ENCODE results near the gene ANAPC2.

ANAPC2 gene

DNA sequence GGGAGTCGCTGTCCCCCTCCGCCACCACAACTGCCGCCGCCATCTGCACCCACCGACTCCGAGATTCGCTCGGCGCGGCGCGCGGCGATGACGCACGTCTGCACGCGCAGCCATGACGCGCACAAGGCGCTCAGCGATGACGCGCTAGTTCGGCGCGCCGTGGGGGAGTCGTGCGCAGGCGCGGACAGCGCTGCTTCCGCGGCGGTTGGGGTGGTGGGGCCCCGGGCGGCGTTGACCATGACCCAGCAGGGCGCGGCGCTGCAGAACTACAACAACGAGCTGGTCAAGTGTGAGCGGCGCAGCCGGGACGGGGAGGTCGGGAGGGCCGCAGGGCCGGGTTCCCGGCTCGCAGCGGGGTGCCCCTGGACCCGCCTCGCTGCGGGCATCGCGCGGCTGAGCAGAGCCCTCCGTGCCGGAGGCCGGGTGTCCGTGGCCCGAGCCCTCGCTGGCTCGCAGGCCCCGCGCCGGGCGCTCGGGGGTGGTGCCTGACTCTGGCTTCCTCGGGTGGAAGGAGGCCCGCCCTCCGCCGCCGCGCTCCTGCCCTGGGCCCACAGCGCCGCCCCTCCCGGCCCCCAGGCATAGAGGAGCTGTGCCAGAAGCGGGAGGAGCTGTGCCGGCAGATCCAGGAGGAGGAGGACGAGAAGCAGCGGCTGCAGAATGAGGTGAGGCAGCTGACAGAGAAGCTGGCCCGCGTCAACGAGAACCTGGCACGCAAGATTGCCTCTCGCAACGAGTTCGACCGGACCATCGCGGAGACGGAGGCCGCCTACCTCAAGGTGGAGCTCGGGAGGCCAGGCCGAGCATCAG, at the start of gene ANAPC2, which contains the start of gene SSNA1:
Gene ANAPC2, minus strand, starts transcription at position 71 of the 807 bp plus-strand sequence. Its CDS starts 28 bp downstream, at position 43.
Gene SSNA1, plus strand, starts transcription at position 187 of the 807 bp plus-strand sequence. Its CDS starts 51 bp downstream, at position 238.
- DNase-seq (ENCODE audit: low read depth): peak; percentile 63

DNA sequence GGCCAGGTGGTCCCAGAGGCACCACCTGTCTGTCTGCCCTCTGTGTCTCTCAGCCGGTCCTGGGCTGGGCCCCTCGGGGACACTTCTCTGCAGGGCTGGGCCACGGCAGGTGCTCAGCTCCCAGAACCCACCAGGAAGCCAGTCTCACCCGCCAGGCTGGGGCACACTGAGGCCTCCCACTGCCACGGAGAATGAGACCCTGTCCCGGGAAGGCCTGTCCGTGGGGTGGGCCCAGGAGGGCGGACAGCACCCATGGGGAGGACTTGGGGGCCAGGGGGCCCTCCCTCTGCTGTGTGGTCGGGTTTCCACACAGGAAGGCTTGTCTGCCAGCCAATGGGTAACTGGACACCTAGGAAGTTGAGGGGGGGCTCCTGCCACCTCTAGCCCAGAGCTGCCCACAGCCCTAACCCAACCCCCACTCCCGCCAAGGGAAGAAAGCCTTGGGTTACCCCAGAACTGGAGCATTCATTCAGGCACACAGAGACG, 48.6 kb upstream of the ANAPC2 start:
- DNase-seq (ENCODE audit: low read depth): no peak

GRCh38 chr9:137236238-137236935, 48.0 kb upstream of the ANAPC2 start:
- no peak for DNase-seq (ENCODE audit: low read depth)

GRCh38 chr9:137235424-137236237, 47.3 kb upstream of the ANAPC2 start:
- DNase-seq (ENCODE audit: low read depth): no peak

DNA sequence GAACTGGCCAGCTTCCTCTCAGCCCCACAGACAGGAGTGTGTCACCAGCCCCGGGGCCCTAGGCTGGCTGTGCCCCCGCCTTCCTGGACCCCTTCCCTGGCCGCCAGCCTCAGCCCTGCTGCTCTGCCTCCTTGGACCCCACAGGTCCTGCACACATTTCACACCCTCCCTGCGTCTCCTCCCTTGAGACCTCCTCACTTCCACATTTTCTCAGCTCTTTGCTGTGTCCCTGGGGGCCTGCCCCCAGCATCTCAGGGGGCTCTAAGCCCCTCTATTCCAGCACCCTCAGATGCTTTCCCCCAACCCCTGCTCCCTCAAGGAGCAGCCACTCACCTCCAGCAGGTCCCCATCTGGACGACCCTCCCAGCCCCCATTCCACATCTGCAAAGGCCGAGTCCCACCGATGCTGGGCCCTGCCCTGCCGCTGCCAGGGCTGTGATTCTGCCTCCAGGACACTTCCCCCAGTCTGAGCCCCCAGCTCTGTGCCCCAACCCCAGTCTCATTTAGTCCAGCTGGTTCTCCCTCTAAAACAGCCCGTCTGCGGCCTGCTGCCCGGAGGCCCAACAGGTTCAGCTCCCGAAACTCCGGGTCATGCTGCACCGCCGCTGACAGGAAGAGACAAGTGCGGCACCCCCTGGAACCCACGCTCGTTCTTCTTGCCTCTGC, 46.5 kb upstream of the ANAPC2 start:
- DNase-seq (ENCODE audit: low read depth): no peak

GRCh38 chr9:137234055-137234697, 45.8 kb upstream of the ANAPC2 start:
- no peak for DNase-seq (ENCODE audit: low read depth)

- no peak for DNase-seq (ENCODE audit: low read depth)
Observed at GRCh38 chr9:137233143-137233980, 45.0 kb upstream of the ANAPC2 start.

GRCh38 chr9:137232510-137232909, 44.1 kb upstream of the ANAPC2 start:
- no peak for DNase-seq (ENCODE audit: low read depth)

GRCh38 chr9:137232101-137232500, 43.7 kb upstream of the ANAPC2 start:
- DNase-seq (ENCODE audit: low read depth): no peak

- DNase-seq (ENCODE audit: low read depth): no peak
Observed at GRCh38 chr9:137231372-137232039, 43.1 kb upstream of the ANAPC2 start.

GRCh38 chr9:137230705-137231371, 42.5 kb upstream of the ANAPC2 start, which contains the start of gene SLC34A3:
TSS of gene SLC34A3 (plus strand) at chr9:137230901. CDS start at chr9:137231703, 802 bp downstream.
- no peak for DNase-seq (ENCODE audit: low read depth)

DNA sequence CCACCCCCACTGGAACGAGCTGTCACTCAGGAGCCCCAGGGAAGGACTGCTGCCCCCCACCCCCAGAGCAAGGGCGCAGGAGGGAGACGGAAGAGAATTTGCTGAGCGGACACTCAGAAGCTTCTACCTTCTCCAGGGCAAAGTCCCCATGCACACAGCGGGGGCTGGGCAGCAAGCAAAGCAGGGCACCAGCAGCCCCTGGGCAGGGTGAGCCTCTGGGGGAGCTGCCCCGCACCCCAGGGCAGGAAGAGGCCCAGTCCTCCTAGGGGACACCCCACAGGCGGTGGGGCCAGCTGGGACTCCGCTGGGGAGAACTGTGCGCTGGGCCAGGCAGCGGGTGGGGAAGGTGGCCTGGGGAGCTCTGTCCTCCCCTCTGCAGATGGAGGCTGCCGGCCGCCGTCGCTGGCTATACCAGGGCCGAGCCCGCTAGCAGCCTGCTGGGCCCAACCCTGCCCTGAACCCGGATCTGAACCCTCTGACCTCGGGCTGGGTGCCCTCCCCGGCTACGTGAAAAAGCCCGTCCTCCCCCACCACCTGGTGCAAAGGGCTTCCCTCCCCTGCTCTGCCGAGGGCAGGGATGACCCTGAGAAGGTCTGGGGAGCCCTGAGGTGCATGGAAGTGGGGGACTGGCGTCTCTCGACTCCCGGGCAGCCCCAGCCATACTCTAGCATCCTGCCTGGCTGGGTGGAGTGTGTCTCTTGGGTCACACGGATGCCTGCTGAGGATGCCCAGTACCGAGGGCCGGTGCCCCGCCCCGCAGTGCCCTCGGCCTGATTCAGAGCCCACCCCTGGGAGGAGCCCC, 41.7 kb upstream of the ANAPC2 start:
- DNase-seq (ENCODE audit: low read depth): no peak

GRCh38 chr9:137228968-137229896, 40.9 kb upstream of the ANAPC2 start:
- DNase-seq (ENCODE audit: low read depth): no peak

DNA sequence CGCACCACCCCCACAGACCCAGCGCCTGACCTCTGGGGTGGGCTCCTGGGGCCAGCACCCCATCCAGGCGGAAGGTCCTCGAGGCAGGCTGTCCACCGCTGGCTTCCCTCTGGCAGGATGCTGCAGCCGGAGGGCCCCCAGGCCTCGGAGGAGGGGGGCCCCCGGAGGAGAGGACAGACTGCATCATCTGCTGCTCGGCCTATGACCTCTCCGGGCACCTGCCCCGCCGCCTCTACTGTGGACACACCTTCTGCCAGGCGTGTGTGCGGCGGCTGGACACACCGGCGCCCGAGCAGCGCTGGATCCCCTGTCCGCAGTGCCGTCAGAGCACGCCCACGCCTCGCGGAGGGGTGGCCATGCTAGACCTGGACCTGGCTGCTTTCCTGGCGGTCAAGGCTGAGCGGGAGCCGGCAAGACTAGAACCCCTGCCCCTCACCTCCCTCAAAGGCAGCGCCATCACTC, 40.2 kb upstream of the ANAPC2 start:
- DNase-seq (ENCODE audit: low read depth): no peak

GRCh38 chr9:137227853-137228505, 39.6 kb upstream of the ANAPC2 start:
- no peak for DNase-seq (ENCODE audit: low read depth)

Data from non-pigmented ciliary epithelial cell (primary cell).